IPS DF 4.7 (cell line): ENCODE measurements around the gene MAP7D1.
"Not testable (repeated sequence)": the region's sequence is repeated elsewhere in the genome, so short reads cannot be mapped to it uniquely, and the experiment has no call there.

ENCODE experiments used
- DNase-seq: peaks from one replicate; pipeline ENCODE4 v3.0.0-alpha.2; 2013; ENCODE audit warnings: low spot score; ENCODE audit errors: extremely low read depth

The MAP7D1 gene

GRCh38 chr1:36151134-36151844, 4.7 kb upstream of the MAP7D1 start:
- no peak for DNase-seq

- DNase-seq = no peak
These were observed 4.1 kb upstream of the MAP7D1 start for GRCh38 chr1:36151845-36152203.

- no peak for DNase-seq
These were observed 2.5 kb upstream of the MAP7D1 start for GRCh38 chr1:36153476-36153875.

- no peak for DNase-seq
These were observed 1.6 kb upstream of the MAP7D1 start for GRCh38 chr1:36154335-36154734.

- DNase-seq = no peak
These were observed 1.1 kb upstream of the MAP7D1 start for GRCh38 chr1:36154765-36155407.

GRCh38 chr1:36156329-36157114, 562 bp downstream of the MAP7D1 start:
- no peak for DNase-seq

GRCh38 chr1:36157115-36157903, 1.3 kb downstream of the MAP7D1 start:
- DNase-seq = no peak

GRCh38 chr1:36157973-36158826, 2.2 kb downstream of the MAP7D1 start:
- DNase-seq = no peak

- DNase-seq = not testable (repeated sequence)
These were observed 2.9 kb downstream of the MAP7D1 start for GRCh38 chr1:36158827-36159252.

- no peak for DNase-seq
These were observed 3.8 kb downstream of the MAP7D1 start for GRCh38 chr1:36159614-36160387.

- no peak for DNase-seq
These were observed 4.5 kb downstream of the MAP7D1 start for GRCh38 chr1:36160388-36160948.

GRCh38 chr1:36160949-36161485, 5.1 kb downstream of the MAP7D1 start:
- no peak for DNase-seq

GRCh38 chr1:36161641-36162531, 5.9 kb downstream of the MAP7D1 start:
- DNase-seq = no peak

GRCh38 chr1:36162680-36163239, 6.8 kb downstream of the MAP7D1 start:
- DNase-seq = no peak

GRCh38 chr1:36163426-36163825, 7.5 kb downstream of the MAP7D1 start:
- DNase-seq = no peak

- no peak for DNase-seq
These were observed 8.4 kb downstream of the MAP7D1 start for GRCh38 chr1:36164361-36164760.

- no peak for DNase-seq
These were observed 9.2 kb downstream of the MAP7D1 start for GRCh38 chr1:36165145-36165544.

- no peak for DNase-seq
These were observed 10.2 kb downstream of the MAP7D1 start for GRCh38 chr1:36166136-36166535.
